Upper lobe of left lung (tissue), 4 donors: ENCODE data around the gene MEGF11.

Experiments
- CTCF ChIP-seq, 6 experiments: fragments of 450-650 bp in 4 of 6; fragments of 200-600 bp in 2 of 6; sonication (generic) in 2 of 6; IDR thresholded peaks; one replicate each; pipeline ENCODE4 v1.5.1; 2016 to 2019; ENCODE audit warnings: antibody characterized with exemption in 6 of 6
- EP300 ChIP-seq, 4 donors: sonication (generic); formaldehyde crosslinking; IDR thresholded peaks; one replicate each; pipeline ENCODE4 v1.5.1; 2017; ENCODE audit warnings: antibody characterized with exemption in 4 of 4, control low read depth in 2 of 4

DNA sequence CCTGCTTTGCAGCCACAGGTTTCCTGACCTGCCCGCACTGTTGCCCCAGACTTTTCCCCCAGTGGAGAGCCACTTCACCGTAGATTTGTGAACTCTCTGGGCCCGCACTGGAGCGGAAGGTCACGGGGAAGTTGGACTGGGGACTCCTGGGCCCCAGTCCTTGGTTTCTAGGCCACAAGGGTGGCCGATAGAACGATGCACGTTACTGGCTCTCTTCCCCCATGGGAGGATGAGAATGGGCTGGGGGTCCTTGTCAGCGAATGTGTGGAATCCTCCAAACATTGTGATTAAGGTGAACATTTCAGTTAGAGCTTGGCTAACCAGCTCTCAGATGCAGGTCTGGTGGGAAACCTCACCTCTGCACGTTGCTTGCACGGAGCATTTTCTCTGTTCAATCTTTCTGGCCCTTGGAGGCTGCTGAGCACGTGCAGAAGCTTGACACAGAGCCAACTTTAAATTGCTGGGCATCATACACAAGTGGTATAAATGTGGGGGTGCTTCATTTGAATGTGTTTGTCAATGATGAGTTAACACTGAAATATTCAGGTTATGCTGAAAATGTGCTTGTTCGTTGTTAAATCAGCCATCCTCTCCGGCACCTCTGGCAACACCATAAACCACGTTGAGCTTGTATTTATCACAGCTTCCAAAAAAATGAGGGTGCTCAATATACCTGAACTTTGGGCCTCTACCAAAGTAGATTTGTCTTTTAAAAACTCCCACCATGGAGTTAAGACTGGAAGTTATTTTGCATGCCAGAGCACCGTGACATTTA lies 40.8 kb upstream of the MEGF11 start:
- no peak for TF ChIP-seq CTCF (IDR thresholded peaks at IDR 0.05)
- no peak for TF ChIP-seq EP300 (IDR thresholded peaks at IDR 0.05)
